Measurements from ENCODE around the gene PELO.

DNA sequence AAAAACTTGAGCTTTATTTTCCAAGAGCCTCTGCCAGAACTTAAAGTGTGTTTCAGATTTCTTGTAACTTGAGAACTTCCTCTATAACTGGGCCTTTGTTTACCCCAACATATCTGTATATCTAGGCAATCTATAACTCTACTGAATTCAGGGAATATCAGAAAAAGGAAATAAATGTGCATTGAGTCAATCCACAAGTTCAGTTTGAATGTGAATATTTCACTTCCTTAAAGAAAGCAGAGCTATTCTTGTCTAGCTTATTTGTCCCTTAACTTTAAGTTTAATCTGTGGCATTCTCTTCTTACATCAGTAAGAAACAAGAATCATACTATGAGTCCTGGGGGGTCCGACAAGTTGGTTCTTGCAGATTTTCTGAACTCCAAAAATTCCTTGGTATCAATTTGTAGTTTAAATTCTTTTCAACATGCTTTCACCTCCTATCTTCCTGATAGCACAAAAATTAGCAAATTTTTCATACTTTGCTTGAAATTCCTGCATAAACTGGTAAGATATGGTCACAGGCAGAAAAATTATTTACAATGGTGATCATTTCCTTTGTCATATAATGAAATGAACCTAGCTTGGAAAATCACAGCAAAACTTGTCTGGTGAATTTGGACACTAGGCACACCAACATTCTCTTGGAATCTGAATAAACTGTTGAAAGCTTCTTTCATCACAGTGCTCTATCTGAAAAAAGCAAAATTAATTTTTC lies 19.8 kb upstream of the PELO start:
- TF ChIP-seq, protein P1, sequence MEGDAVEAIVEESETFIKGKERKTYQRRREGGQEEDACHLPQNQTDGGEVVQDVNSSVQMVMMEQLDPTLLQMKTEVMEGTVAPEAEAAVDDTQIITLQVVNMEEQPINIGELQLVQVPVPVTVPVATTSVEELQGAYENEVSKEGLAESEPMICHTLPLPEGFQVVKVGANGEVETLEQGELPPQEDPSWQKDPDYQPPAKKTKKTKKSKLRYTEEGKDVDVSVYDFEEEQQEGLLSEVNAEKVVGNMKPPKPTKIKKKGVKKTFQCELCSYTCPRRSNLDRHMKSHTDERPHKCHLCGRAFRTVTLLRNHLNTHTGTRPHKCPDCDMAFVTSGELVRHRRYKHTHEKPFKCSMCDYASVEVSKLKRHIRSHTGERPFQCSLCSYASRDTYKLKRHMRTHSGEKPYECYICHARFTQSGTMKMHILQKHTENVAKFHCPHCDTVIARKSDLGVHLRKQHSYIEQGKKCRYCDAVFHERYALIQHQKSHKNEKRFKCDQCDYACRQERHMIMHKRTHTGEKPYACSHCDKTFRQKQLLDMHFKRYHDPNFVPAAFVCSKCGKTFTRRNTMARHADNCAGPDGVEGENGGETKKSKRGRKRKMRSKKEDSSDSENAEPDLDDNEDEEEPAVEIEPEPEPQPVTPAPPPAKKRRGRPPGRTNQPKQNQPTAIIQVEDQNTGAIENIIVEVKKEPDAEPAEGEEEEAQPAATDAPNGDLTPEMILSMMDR (optimal IDR thresholded peaks at IDR 0.05 in 1 of 3, IDR thresholded peaks at IDR 0.05 in 1 of 3, conservative IDR thresholded peaks at IDR 0.05 in 1 of 3; ENCODE audit: extremely low read depth in 1 of 3, insufficient read depth in 2 of 3, low read length in 3 of 3), result no peak
- no peak for TF ChIP-seq EZH2 (IDR thresholded peaks at IDR 0.05; ENCODE audit: low read length)
